GM21423 (cell line): ENCODE measurements around the gene PPL.
"Not testable (repeated sequence)": the region's sequence is repeated elsewhere in the genome, so short reads cannot be mapped to it uniquely, and the experiment has no call there.

Experiments
- ATAC-seq: cut with Tn5 transposase; IDR thresholded peaks from one replicate; pipeline ENCODE4 v1.9.1; 2021; ENCODE audit warnings: mild to moderate bottlenecking, moderate library complexity; ENCODE audit not compliant: unreplicated experiment

PPL gene

DNA sequence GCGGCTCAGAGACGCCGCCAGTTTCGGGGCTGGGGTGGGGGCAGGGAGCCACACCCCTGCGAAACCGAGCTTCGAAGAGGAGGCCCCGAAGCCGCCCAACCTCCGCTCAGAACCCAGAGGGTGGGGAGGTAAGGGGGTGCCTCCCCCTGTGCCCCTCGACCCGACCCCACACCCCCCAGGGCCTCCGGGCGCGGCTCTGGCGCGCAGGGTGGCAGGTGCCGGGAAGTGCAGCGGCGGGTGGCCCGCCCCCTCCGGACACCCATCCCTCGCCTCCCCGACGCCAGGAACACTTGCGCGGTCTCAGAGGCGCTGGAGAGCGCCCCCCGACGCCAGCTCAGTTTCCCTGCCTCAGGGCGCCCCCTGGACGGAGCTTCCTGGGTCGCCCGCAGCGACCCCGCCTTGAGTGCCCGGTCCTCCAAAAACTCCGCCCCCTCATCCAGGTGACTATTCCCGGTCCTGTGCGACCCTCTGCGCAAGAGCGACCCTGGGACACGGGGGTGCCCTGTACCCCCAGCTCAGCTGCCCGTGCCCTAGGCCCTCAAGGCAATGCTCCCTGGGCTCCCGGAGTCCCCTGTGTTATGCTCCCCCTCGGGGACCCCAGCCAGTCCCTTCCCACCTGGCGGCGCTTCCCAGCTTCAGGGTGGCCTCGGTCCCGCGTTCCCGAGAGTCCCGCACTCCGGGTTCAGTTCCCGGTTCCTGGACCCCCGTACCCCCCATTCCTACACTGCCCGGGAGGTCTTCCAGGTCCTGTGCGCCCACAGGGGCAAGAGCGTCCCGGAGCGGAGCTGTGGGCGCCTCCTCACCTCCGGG lies 562 bp downstream of the PPL start:
- no peak for ATAC-seq

DNA sequence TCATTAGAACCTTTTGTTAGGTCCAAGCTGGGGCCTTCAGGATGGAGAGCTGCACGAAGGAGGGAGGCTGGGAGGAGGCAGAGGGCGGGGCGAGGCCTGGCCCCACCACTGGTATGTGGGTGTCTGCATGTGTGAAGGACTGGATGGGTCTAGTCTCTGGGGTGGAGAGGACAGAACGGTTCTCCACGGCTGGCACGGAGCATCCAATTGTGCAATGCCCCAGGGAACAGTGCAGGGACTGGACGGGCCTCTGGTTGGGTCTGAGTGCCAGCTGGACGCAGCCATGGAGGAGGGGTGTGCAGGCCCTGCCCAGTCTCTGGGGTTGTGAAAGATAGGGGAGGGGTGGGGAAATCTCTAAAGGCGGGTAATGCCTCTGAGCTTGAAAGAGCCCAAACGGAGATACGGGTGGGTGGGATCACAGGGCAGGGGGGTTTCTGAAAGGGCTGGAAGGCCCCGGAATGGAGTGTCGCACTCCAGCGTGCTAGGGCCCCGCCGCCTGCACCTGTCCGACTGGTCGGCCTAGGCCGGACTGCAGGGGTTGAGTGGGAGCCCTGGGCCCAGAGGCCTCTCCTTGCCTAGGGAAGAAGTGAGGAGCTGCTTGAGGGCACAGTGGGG lies 1.6 kb downstream of the PPL start:
- ATAC-seq, result no peak

DNA sequence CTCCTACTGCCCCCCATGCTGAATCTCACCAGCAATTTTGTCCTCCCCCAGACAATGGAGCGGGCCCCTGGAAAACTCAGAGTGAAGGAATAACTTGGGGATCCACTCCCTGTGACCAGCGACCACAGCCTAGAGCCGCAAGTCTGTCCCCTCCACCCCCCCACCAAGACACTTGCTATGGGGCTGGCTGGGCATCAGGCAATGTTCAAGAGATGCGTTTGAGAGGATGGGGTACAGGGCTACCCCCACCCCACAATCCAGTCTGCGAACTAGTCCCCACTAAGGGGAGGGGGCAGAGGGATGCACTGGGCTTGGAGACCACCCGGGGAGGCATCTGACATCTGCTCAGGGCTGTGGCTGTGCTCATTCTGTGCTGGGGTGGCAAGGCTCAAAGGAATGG lies 2.4 kb downstream of the PPL start:
- ATAC-seq, result no peak

DNA sequence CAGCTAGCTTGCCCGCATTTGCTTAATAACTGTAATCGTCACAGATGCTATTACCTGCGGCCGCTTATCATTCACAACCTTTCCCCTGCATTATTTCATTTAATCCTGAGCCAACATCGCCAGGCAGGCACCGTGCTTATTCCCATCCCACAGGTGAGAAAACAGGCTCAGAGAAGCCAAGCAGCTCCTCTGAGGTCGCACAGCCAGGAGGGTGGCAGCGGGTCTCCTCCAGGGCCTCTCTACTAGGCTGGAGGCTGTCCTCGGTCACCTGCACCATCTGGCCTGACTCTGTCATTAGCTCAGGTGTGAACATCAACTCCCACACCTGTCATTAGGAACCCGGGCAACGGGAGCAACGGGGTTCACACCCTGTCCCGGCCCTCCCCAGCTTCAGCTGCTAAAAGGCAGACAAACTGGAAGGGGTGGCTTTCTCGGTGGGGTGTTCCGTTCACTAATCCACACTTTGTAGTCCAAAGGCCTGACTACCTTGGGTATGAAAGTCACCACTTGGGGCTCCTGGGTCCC lies 3.0 kb downstream of the PPL start:
- ATAC-seq, result no peak

DNA sequence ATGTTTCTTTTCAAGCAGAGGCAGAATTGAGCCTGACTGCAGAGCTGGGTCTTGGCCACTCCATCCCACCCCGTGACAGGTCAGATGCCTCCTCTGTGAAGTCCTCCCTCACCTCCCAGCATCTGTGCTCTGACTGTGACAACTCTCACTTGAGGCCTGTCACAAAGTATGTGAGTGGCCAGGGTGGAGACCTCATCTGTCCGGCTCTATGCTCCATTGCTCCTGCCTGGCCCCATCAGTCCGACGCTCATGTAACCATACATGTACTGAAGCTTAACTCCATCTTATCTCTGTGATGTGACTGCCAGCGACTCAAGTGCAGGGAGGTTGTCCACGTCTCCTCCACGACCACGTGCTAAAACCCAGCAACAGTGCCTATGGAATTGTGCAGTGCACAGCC lies 3.5 kb downstream of the PPL start:
- ATAC-seq, result no peak

DNA sequence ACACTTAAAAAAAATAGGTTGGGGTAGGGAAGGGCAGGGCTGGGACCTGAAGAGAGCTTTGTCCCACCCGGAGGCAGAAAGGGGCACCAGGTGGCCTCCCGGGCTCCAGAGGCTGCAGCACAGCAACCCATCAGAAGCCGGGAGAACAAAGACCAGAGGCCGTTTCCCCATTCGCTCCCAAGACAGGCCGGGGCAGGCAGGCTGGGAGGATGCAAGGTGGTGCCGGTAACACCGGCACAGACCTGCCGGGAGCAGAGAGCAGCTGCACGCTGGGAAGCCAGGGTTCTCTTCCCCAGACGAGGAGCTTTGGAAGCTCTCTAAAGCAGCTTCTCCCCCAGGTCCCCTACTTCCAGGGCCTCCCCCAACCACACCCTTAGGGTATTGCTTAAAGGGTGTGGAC lies 5.6 kb downstream of the PPL start:
- ATAC-seq, result no peak

DNA sequence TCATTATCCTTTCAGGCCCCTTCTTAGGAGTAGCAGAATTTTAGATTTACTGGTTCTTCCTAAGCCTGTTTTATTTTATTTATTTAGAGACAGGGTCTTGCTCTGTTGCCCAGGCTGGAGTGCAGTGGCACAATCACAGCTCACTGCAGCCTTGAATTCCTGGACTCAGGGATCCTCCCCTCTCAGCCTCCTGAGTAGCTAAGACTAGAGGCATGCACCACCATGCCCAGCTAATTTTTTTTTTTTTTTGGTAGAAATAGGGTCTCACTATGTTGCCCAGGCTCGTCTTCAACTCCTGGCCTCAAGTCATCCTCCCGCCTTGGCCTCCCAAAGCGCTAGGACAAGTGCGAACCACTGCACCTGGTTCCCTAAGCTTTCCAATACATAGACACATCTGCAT lies 7.3 kb downstream of the PPL start:
- not testable (repeated sequence) for ATAC-seq

DNA sequence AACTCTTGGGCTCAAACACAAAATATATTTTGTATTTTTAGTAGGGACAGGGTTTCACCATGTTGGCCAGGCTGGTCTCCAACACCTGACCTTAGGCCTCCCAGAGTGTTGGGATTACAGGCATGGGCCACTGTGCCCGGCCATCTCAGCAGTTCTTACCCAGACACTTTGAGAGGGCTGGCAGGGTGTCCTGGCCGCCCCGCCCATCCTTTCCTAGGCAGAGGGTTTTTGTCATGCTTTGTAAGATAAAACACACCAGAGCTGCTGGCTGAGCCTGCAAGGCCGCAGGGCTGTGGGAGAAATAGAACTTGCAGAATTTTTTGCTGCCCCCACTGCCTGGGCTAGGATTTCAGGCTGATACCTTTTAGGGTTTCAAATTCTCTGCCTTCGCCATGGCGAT lies 8.7 kb downstream of the PPL start:
- ATAC-seq, result no peak

DNA sequence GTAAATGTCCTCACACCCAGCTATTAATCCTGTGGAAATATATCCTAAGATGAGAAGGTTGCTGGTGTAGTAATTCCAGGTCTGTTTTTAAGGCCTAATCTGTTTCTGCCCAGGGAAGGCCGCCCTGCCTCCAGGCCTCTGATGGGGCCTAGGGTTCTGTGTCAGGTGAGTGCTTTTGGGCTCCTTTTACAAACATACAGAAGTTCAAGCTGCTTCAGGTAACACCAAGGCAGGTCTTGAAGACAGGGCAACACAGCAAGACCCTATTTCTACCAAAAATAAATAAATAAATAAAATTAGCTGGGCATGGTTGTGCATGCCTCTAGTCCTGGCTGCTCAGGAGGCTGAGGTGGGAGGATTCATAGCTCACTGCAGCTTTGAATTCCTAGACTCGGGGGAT lies 9.3 kb downstream of the PPL start:
- ATAC-seq, result no peak

DNA sequence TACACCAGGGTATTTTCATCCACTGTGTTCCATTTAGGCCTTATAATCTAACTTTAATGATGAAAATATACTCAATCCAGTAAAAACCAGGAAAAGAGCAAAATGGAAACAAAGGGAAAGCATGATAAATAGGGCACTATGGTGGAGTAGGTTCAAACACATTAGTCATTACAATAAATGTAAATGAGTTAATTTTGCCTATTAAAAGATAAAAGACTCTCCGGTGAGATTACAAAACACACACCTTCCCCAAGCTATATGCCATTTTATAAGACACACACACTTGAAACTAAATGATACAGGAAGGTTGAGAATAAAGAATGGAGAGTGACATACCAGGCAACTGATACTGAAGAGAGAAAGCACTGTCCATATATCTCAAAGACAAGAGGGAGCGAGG lies 10.0 kb downstream of the PPL start:
- ATAC-seq, result no peak

DNA sequence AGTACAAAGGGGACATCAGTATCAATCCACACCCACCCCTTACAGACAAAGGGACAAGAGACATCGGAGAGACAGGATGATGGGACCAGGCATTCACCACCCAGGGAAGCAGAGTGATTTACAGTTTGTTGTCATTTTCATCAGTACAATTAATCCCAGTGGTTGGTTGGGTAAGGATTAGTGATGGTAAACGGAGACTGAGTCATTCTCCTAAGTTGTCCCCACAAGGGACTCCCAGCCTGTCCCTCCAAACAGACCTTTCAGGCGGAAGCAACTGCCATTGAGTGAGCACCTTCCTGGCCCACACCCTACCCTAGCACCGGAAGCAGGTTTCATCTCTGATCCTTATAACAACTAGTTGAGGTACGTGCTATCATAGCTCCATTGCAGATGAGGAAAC lies 11.2 kb downstream of the PPL start:
- no peak for ATAC-seq

DNA sequence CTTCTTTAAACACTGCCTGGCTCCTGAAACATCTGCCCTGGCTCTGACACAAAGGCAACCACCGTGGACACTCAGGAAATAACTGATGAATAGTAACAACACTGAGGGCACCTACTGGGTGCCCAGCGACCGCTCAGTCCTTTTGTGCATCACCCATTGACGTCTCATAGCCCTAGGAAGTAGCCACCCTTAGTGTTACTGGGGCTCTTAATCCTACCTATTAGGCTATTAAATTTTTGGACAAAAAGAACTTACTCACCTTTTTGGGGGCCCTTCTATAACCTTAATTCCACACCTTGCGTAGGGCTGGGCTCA lies 11.7 kb downstream of the PPL start:
- ATAC-seq, result no peak

DNA sequence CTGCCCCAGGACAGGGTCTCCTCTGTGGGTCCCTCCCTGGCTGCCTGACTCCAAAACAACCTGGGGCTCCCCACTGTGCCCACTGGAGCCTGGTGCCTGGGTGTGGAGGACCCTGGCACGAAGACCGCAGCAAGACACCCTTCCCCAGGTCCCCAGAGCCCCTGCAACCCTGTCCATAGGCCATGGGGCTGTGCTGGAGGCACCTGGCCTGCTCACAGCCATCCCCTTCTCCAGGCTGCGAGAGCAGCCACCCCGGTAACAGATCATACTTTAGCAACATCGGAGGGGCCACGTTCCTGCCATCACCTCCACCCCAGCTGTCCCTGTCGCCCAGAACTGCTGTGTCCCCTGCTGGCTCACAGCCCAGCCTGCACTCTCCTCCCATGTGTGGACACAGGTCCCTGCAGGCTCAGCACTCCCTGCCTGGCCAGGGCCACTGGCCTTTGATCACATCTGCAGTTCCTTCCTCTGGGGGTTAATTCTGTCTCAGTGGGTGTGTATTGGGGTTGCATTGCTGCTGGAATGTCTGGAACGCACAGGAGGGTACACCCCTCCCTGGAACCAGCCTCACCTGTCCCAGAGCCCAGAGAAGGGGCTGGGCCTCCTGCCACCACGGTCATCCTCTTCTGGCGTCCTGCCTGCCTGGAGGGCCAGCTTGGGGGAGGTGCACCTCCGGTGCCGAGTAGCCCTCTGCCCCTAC lies 12.2 kb downstream of the PPL start:
- no peak for ATAC-seq

DNA sequence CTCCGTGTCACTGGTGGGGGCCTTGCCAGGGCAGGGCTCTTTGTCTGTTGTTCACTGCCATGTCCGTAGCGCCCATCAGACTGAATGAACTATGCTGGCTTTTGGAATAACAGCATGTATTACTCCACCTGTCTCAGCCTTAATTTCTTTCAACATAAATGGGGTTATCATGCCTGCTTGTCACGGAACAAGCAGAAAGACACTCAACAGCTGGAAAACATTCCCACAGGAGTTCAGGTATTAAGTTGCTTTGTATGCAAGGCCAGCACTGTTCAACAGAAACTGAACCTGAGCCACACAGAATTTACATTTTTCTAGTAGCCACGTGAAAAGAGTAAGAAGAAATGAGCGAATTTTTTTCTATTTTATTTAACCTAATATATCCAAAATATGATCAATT lies 13.1 kb downstream of the PPL start:
- no peak for ATAC-seq

DNA sequence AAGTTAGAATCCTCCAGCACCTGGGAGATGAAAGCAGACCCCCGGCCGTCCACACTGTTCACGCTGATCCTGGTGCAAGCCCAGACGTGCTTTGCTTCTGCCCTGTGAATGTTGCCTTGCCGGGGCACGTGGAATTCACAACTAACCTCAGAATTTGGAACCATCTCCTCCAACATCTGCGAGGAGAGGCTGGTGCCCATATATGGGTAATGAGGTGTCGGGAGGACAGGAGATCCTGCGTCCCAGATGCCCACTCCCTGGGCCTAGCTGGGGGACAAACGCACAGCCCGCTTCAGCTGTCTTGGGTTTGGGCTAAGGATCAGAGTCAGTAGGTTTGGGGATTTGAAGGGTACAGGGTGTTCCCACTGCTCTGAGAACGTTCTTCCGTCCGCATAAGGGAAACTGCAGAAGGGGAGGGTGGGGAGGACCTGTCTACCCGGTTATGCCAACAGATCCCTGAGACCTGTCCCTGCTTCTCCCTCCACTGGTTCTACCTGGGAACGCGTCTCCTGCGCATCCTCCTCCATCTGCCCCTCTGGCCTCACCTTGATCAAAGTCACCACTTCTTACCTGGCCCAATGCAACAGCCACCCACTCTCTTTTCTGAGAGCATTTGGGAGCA lies 14.1 kb downstream of the PPL start:
- ATAC-seq, result no peak

DNA sequence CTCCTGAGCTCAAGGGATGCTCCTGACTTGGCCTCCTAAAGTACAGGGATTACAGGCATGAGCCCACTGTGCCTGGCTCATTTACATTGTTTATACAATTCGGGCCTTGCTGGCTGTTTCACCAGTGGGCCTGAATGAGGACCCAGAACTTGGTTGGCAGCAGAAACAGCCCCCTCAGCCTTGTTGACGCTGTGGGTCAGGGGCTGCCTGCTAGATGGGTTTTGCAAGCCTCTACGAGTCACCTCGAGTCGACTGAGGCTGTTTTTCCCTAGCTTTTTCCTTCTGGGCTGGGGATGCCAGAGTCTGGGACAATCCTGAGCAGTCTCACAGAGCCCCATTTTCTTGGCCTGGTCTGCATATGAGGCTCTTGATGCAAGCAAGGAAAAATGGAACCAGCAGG lies 16.1 kb downstream of the PPL start:
- ATAC-seq, result no peak

DNA sequence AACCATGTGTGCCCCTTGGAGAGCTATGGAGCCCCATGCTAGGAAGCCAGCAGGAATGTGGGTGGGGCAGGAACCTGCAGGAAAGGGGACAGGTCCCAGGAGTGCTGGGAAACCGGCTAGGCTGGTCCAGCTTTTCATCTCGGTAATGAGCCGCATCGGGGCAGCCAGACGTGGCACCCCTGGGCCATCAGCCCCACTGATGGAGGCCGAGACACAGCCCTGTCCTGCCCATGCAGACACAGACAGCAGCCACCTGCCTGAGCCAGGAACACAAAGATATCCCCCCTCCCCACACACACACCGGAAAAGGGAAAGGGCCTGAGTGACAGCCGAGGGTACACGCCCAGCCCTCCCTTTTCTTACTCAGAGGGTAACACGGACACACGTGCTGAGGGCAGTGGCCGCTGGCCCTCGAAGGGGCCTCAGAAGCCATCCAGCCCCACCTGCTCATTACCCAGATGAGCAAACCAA lies 18.1 kb downstream of the PPL start:
- ATAC-seq, result no peak

DNA sequence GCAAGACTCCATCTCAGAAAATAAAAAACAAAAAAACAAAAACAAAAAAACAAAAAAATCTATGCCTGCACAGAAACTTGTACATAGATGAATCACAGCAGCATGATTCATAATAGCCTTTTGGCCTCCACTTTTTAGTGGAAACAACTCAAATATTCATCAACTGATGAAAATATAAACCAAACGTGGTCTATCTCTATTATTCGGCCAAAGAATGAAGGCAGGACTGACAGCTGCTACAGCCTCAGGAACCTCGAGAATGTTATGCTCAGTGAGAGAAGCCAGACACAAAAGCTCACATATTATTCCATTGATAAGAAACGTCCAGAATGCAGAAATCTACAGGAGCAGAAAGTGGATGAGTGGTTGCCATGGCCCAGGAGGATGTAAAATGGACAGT lies 19.8 kb downstream of the PPL start:
- no peak for ATAC-seq

DNA sequence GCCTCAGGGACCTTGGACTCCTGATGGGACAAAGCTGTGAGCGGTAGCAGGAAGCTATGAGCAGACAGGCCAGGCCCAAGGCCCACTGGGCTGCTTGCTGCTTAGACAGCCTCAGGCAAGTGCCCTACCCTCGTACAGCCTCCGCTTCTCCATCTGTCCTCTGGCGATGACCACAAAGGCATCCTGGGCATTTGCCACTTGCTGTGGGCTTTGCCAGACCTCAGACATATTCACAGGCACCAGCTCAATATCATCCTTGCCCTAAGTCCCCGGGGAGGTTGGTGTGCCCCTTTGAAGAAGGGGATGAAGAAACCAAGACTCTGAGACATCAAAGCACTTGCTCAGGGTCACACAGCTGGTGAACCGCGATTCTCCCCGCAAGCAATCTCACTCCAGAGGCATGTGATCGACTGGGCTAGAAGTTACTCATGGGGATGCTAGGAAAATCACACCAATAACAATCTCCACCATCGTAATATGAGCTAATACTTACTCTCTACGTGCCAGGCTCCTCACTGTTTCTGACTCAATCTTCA lies 21.7 kb downstream of the PPL start:
- ATAC-seq, result no peak

DNA sequence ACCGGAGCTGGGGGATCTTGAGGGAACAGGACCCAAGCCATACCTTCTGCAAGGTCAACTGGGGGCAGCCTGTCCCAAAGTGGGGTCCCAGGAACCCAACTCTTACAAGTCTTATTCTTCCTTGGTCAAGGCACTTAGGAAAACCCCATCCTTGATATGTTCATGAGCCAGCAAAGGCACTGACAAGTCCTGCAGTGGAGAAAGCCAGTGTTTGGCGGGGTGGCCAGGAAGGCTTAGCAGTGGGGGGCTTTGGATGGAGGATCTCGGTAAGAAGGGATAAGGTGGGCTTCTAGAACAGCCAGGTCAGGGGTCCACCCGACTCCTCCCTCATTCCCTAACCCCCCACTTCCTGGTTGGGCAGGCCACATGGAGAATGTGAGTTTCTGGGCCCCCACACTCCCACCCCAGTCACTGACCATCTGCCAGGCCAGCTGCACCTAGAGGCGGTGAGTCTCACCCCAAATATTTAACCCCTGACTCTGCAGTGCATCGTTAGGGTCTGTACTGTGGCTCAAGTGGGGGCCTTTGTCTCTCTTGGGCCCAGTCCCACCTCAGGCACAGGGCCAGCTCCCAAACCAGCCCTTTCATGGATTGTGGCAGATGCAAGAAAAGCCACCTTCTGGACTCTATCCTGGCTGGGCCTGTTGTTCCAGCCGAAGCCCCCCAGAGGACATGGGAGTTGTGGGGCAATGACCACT lies 22.3 kb downstream of the PPL start:
- no peak for ATAC-seq
